Aorta (tissue), 5 donors: Measurements from ENCODE around the gene MCM5. TPM values are rescaled to one million over a fixed set of nuclear protein-coding genes. Genes with fewer than 3 reads are reported as not detected.
"Not testable (repeated sequence)": the region's sequence is repeated elsewhere in the genome, so short reads cannot be mapped to it uniquely, and the experiment has no call there.

ENCODE experiments used
- ATAC-seq: fragments of 200-7000 bp; cut with Tn5 transposase; one replicate; pipeline ENCODE4 v1.9.1; 2022; ENCODE audit warnings: moderate library complexity; ENCODE audit not compliant: low FRiP score
- DNase-seq, 2 donors: peaks; one replicate each; pipeline ENCODE4 v3.0.0-alpha.2; 2020
- H3K27ac ChIP-seq, 2 donors: one replicate each; pipeline ENCODE4 v1.5.1; 2013; ENCODE audit warnings: low read length in 2 of 2, mild to moderate bottlenecking in 2 of 2, moderate library complexity in 2 of 2, control low read depth in 1 of 2, inconsistent platforms in 1 of 2, low read depth in 1 of 2
- H3K27me3 ChIP-seq, 2 donors: one replicate each; pipeline ENCODE4 v1.6.1; 2013; ENCODE audit warnings: control low read depth in 1 of 2, low read length in 1 of 2, mild to moderate bottlenecking in 1 of 2, moderate library complexity in 1 of 2; ENCODE audit not compliant: insufficient read depth in 2 of 2, control insufficient read depth in 1 of 2
- H3K36me3 ChIP-seq, 2 donors: one replicate each; pipeline ENCODE4 v1.6.1; 2013; ENCODE audit warnings: control low read depth in 1 of 2, low read length in 1 of 2, mild to moderate bottlenecking in 1 of 2; ENCODE audit not compliant: insufficient read depth in 2 of 2, control insufficient read depth in 1 of 2
- H3K4me1 ChIP-seq, 2 donors: one replicate each; pipeline ENCODE4 v1.6.1; 2013; ENCODE audit warnings: low read length in 2 of 2, control low read depth in 1 of 2, mild to moderate bottlenecking in 1 of 2, moderate library complexity in 1 of 2; ENCODE audit not compliant: insufficient read depth in 2 of 2, control insufficient read depth in 1 of 2
- H3K4me3 ChIP-seq, 2 donors: one replicate each; pipeline ENCODE4 v1.5.1; 2013; ENCODE audit warnings: low read length in 2 of 2, control low read depth in 1 of 2, mild to moderate bottlenecking in 1 of 2
- H3K9me3 ChIP-seq: one replicate; pipeline ENCODE4 v1.6.1; 2013; ENCODE audit warnings: mild to moderate bottlenecking, low read length; ENCODE audit not compliant: control insufficient read depth
- WGBS, 2 donors: extraction: QIAGEN DNeasy Blood & Tissue Kit; methylation state at CpG; one replicate each; pipeline ENCODE4 v1.1.7; 2013; 5-methylcytosine and 5-hydroxymethylcytosine counted together
- intact Hi-C, 2 donors: fragments of 100-400 bp; cut with DNase I; formaldehyde crosslinking; loops; one replicate each; pipeline versions ENCODE4 v1.14.2 to v1.15.0; 2022
- polyA plus RNA-seq, 2 donors: library from polyadenylated mRNA; stranded (reverse); fragments of 200-250 nt; gene quantifications; one replicate each; pipeline ENCODE4 v1.2.3, GENCODE V29; 2013
- total RNA-seq, 2 donors: library from RNA; stranded (reverse); fragmentation: NEBNext Ultra II Directional; extraction: Animal tissue kit (Norgen Biotek cat#: 25700); gene quantifications; one replicate each; pipeline ENCODE4 v1.2.1, GENCODE V29; 2021
- donor health status: healthy with polysubstance abuse.
- donor health status: Bipolar disorder and iron deficiency.
- donor health status: DM: no; HTN: no; CAD: no.
- donor health status: DM: no; HTN: no; CAD: no.
- donor health status: DM: yes; HTN: yes; CAD: no.

MCM5 gene
- total and polyA plus RNA-seq, 4 donors = 4.0 to 24.8 (median 19.9) TPM

GRCh38 chr22:35361001-35361558, 38.9 kb upstream of the MCM5 start:
- no peaks in the 10 kb centered on the region for H3K9me3 ChIP-seq
- 43 to 56% methylated on average over 6 of the region's 6 CpGs for WGBS, 2 donors
- DNase-seq (no peak), ATAC-seq (no peak)
- H3K4me3 ChIP-seq = no peak overlapping the region
- H3K36me3 ChIP-seq = no peaks in the 10 kb centered on the region
- intact Hi-C loops = no loop called here
- H3K27ac ChIP-seq = no peak overlapping the region
- H3K4me1 ChIP-seq = no peaks in the 10 kb centered on the region
- H3K27me3 ChIP-seq = peaks cover 0 to 2% of the 10 kb centered on the region in 2 donors

- no peaks in the 10 kb centered on the region for H3K4me1 ChIP-seq
- intact Hi-C loops = no loop called here
- no peak for ATAC-seq
- no peaks in the 10 kb centered on the region for H3K36me3 ChIP-seq
- no peaks in the 10 kb centered on the region for H3K9me3 ChIP-seq
- H3K27me3 ChIP-seq = peaks cover 0 to 2% of the 10 kb centered on the region in 2 donors
- no peak overlapping the region for H3K27ac ChIP-seq
- 89 to 91% methylated on average over 11 of the region's 11 CpGs for WGBS, 2 donors
- H3K4me3 ChIP-seq = no peak overlapping the region
- DNase-seq = no peak
These were observed 36.3 kb upstream of the MCM5 start for GRCh38 chr22:35363566-35364086.

- intact Hi-C loops, H3K9me3 ChIP-seq, H3K27me3 ChIP-seq, H3K36me3 ChIP-seq, H3K4me3 ChIP-seq, H3K4me1 ChIP-seq, ATAC-seq, H3K27ac ChIP-seq, DNase-seq: not testable (repeated sequence)
- WGBS, 2 donors = 69 to 73% methylated on average over 7 of the region's 7 CpGs
These were observed 35.7 kb upstream of the MCM5 start for GRCh38 chr22:35364230-35364629.

GRCh38 chr22:35367331-35367886, 32.5 kb upstream of the MCM5 start:
- H3K9me3 ChIP-seq = no peaks in the 10 kb centered on the region
- H3K4me3 ChIP-seq = no peak overlapping the region
- H3K4me1 ChIP-seq = no peaks in the 10 kb centered on the region
- H3K27me3 ChIP-seq = no peaks in the 10 kb centered on the region
- intact Hi-C loops = no loop called here
- no peak for ATAC-seq
- H3K36me3 ChIP-seq = no peaks in the 10 kb centered on the region
- WGBS, 2 donors = 87 to 92% methylated on average over 9 of the region's 9 CpGs
- H3K27ac ChIP-seq = no peak overlapping the region
- no peak for DNase-seq

DNA sequence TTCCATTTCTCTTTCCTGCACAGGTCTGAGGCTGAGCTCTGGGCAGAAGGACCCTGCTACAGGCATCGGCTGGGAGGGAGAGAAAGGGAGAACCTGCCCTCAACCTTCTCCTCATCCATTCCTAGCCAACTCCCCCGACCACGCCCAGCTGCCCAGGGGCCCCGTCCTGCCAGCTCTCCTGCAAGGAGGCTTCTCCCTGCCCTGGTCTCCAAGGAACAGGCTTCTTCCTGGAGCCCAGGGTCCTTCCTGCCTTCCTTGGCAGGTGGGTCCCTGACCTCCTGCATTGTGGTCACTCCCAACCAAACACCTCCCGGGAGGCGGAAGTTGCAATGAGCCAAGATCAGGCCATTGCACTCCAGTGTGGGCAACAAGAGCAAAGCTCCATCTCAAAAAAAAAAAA, 31.6 kb upstream of the MCM5 start:
- no peaks in the 10 kb centered on the region for H3K9me3 ChIP-seq
- no peak for ATAC-seq
- H3K4me1 ChIP-seq = no peaks in the 10 kb centered on the region
- WGBS, 2 donors = 88% methylated on average over 6 of the region's 6 CpGs
- no peaks in the 10 kb centered on the region for H3K27me3 ChIP-seq
- no peak overlapping the region for H3K4me3 ChIP-seq
- no peak for DNase-seq
- no peaks in the 10 kb centered on the region for H3K36me3 ChIP-seq
- intact Hi-C loops = no loop called here
- no peak overlapping the region for H3K27ac ChIP-seq

GRCh38 chr22:35369996-35370395, 29.9 kb upstream of the MCM5 start:
- intact Hi-C loops = no loop called here

DNA sequence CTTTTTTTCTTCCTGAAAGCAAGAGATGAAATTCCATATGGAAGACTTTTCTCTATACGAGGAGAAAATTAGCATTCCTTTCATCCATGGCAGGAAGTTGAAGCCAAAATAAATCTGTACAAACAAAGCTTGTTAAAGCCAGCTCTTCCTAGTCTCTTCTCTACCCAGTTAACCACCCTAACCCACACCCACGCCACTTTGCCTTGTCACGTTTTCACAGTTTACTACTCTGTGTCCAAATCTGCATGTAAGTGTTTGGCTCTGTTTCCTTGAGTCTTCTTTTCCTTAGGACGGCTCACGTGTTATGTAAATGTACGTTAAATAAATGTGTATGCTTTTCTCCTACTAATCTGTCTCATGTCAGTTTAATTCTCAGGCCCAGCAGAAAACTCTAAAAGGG, 26.2 kb upstream of the MCM5 start:
- intact Hi-C loops = no loop called here
- no peaks in the 10 kb centered on the region for H3K36me3 ChIP-seq
- no peaks in the 10 kb centered on the region for H3K9me3 ChIP-seq
- ATAC-seq = no peak
- 80 to 82% methylated on average over 6 of the region's 6 CpGs for WGBS, 2 donors
- no peak overlapping the region for H3K4me3 ChIP-seq
- DNase-seq = no peak
- H3K27ac ChIP-seq = no peak overlapping the region
- H3K27me3 ChIP-seq = no peaks in the 10 kb centered on the region
- no peaks in the 10 kb centered on the region for H3K4me1 ChIP-seq

More at GRCh38 chr22:35369996-35370395, 29.9 kb upstream of the MCM5 start:
- Histone ChIP-seq H3K27ac (no peak overlapping the region), H3K4me3 (no peak overlapping the region), H3K9me3 (no peaks in the 10 kb centered on the region), H3K4me1 (no peaks in the 10 kb centered on the region), H3K27me3 (no peaks in the 10 kb centered on the region), H3K36me3 (no peaks in the 10 kb centered on the region)
- WGBS, 2 donors = 42 to 62% methylated on average over 2 of the region's 2 CpGs
- DNase-seq (no peak), ATAC-seq (no peak)

- H3K4me1 ChIP-seq = no peaks in the 10 kb centered on the region
- no peaks in the 10 kb centered on the region for H3K27me3 ChIP-seq
- no peaks in the 10 kb centered on the region for H3K9me3 ChIP-seq
- intact Hi-C loops = no loop called here
- no peak for DNase-seq
- 88 to 89% methylated on average over 3 of the region's 3 CpGs for WGBS, 2 donors
- no peaks in the 10 kb centered on the region for H3K36me3 ChIP-seq
- no peak overlapping the region for H3K27ac ChIP-seq
- ATAC-seq = no peak
- no peak overlapping the region for H3K4me3 ChIP-seq
These were observed 24.9 kb upstream of the MCM5 start for GRCh38 chr22:35375031-35375430.

DNA sequence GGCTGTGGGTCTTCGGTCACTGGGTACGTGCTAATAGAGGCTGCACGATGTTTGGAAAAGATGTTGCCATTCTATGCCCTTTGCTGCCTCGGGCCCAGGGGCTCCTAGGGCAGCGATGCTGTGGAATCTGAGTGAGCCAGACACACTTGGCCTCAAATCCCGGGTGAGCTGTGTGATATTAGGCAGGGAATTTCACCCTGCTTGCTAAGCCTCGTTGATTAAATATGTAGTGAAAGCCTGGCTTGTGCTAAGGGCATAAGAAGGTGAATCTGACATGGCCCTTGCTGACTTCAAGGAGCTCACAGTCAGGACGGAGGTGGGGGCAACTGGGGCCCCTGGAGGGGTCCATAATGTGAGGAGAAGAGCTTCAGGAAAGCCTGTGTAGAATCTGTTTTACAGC, 24.4 kb upstream of the MCM5 start:
- no peak for ATAC-seq
- Histone ChIP-seq H3K36me3 (no peaks in the 10 kb centered on the region), H3K27me3 (no peaks in the 10 kb centered on the region), H3K27ac (no peak overlapping the region), H3K4me1 (no peaks in the 10 kb centered on the region), H3K4me3 (no peak overlapping the region), H3K9me3 (no peaks in the 10 kb centered on the region)
- intact Hi-C loops = no loop called here
- DNase-seq = no peak
- WGBS, 2 donors = 58 to 66% methylated on average over 8 of the region's 8 CpGs
